ENCODE results near the gene IL11RA. TPM values are rescaled to one million over a fixed set of nuclear protein-coding genes. Genes with fewer than 3 reads are reported as not detected.

IL11RA gene
- total RNA-seq, 2 experiments from 2014 or later: 117 TPM

DNA sequence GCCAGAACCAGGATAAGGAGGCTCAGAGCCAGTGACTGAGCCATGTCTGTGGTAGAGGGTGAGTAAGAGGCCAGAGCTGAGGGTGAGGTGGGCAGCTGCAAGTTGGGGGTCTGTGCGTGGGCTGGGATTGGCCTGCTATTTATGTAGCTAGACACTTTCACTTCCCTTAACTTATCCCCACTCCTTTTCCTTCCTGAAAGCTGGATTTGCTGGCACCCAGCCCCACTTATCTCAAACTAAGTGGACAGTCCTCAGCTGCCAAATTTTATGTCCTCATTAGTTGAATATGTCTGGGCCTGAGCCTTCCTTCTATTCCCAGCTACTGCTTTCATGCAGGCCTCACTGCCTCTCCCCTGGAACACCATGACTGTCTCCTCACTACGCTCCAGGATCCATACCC lies 58.0 kb downstream of the IL11RA start, which contains the start of gene CCL21:
Gene CCL21, minus strand, starts transcription at position 114 of the 400 bp plus-strand sequence. Its CDS starts 70 bp downstream, at position 44.
- no peak within 1 kb of the TSS for H3K27ac Mint-ChIP-seq
- no peaks in the 10 kb centered on the region for H3K36me3 ChIP-seq (ENCODE audit: insufficient read depth, low read length)
- DNase-seq (no peak), ATAC-seq (ENCODE audit: poor library complexity) (no peak)
- H3K4me3 Mint-ChIP-seq: no peak within 1 kb of the TSS
- no peaks in the 10 kb centered on the region for H3K9me3 Mint-ChIP-seq
- peaks cover 13% of the 10 kb centered on the region for H3K27me3 Mint-ChIP-seq
- intact Hi-C loops (cut with DNase I, micrococcal nuclease): no loop called here
- CTCF ChIA-PET: interaction anchor here (1.4 kb wide), 1 partner anchor 8 kb away, joined by 6 read pairs; no protein-coding TSS in a partner anchor
- no peaks in the 10 kb centered on the region for H3K4me1 Mint-ChIP-seq (ENCODE audit: low read depth)
- no peaks in the 10 kb centered on the region for H3K36me3 Mint-ChIP-seq (ENCODE audit: low read depth)
- no peaks in the 10 kb centered on the region for H3K4me1 ChIP-seq (ENCODE audit: insufficient read depth, low read length)
- H3K27ac ChIP-seq (ENCODE audit: low read depth in 1 of 2, low read length in 2 of 2): no peak within 1 kb of the TSS
- no peak within 1 kb of the TSS for H3K4me3 ChIP-seq (ENCODE audit: low read length)
- TF ChIP-seq, protein P1, sequence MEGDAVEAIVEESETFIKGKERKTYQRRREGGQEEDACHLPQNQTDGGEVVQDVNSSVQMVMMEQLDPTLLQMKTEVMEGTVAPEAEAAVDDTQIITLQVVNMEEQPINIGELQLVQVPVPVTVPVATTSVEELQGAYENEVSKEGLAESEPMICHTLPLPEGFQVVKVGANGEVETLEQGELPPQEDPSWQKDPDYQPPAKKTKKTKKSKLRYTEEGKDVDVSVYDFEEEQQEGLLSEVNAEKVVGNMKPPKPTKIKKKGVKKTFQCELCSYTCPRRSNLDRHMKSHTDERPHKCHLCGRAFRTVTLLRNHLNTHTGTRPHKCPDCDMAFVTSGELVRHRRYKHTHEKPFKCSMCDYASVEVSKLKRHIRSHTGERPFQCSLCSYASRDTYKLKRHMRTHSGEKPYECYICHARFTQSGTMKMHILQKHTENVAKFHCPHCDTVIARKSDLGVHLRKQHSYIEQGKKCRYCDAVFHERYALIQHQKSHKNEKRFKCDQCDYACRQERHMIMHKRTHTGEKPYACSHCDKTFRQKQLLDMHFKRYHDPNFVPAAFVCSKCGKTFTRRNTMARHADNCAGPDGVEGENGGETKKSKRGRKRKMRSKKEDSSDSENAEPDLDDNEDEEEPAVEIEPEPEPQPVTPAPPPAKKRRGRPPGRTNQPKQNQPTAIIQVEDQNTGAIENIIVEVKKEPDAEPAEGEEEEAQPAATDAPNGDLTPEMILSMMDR (IDR thresholded peaks at IDR 0.05): no peak
- H3K9me3 ChIP-seq (ENCODE audit: control insufficient read depth in 1 of 2, insufficient read depth in 1 of 2, low read length in 2 of 2): no peaks in the 10 kb centered on the region
- POLR2A ChIA-PET: interaction anchor here (0.6 kb wide), 1 partner anchor 1415 kb away, joined by 3 read pairs; no protein-coding TSS in a partner anchor
- H3K27me3 ChIP-seq (ENCODE audit: control insufficient read depth in 1 of 2, insufficient read depth in 2 of 2, low read length in 2 of 2): peaks cover 0 to 7% of the 10 kb centered on the region in 2 experiments

Other genes starting within 250 kb of the IL11RA start
- 1 to 10 TPM; 7.7 to 8.5 TPM for gene FAM219A, start 193.6 kb upstream of the IL11RA start, total RNA-seq
- not detected for gene DNAI1, start 193.4 kb upstream of the IL11RA start, total RNA-seq
- gene ENHO, start 129.2 kb upstream of the IL11RA start, total RNA-seq: under 1 TPM in 1 of 2 experiments, not detected in 1; 0.45 TPM
- not detected for gene CNTFR, start 62.5 kb upstream of the IL11RA start, total RNA-seq
- gene RPP25L, start 40.1 kb upstream of the IL11RA start, total RNA-seq: 1 to 10 TPM; 4.6 to 5.7 TPM
- 10 to 100 TPM; 81.5 to 84.4 TPM for gene DCTN3, start 31.7 kb upstream of the IL11RA start, total RNA-seq
- under 1 TPM; 0.25 to 0.34 TPM for gene ARID3C, start 23.1 kb upstream of the IL11RA start, total RNA-seq
- gene SIGMAR1, start 14.4 kb upstream of the IL11RA start, total RNA-seq: 10 to 100 TPM; 11.7 to 12.1 TPM
- gene GALT, start 5.5 kb upstream of the IL11RA start, total RNA-seq: 100 to 1,000 TPM; 115 TPM
- gene CCL27, start 10.5 kb downstream of the IL11RA start, total RNA-seq: not detected
- gene CCL19, start 39.1 kb downstream of the IL11RA start, total RNA-seq: not detected
- not detected for gene CCL21, start 58.0 kb downstream of the IL11RA start, total RNA-seq

Measured in CD4-positive, alpha-beta T cell (primary cell).